Thyroid gland (tissue), 4 donors: ENCODE results near the gene PSG1.
"Not testable (repeated sequence)": the region's sequence is repeated elsewhere in the genome, so short reads cannot be mapped to it uniquely, and the experiment has no call there.

Experiments used
- CTCF ChIP-seq, 6 experiments: fragments of 200-600 bp in 3 of 6; fragments of 450-650 bp in 3 of 6; sonication (generic) in 3 of 6; IDR thresholded peaks; one replicate each; pipeline ENCODE4 v1.5.1; 2016 to 2019; ENCODE audit warnings: antibody characterized with exemption in 6 of 6, mild to moderate bottlenecking in 2 of 6, inconsistent platforms in 1 of 6, moderate library complexity in 1 of 6
- POLR2A ChIP-seq, 2 donors: fragments of 450-650 bp; IDR thresholded peaks; one replicate each; pipeline ENCODE4 v1.6.1; 2017; ENCODE audit warnings: antibody characterized with exemption in 2 of 2, mild to moderate bottlenecking in 2 of 2, moderate library complexity in 1 of 2

- TF ChIP-seq CTCF, POLR2A (IDR thresholded peaks at IDR 0.05): not testable (repeated sequence)
Observed at GRCh38 chr19:42911731-42912130, 32.2 kb upstream of the PSG1 start.
